GM12873 (cell line): ENCODE data around the gene PTPN11.

Source experiments
- TF ChIP-seq, protein P1 (sequence below): IDR thresholded peaks from 2 replicates; pipeline ENCODE4 v1.5.1; 2012; ENCODE audit warnings: low read depth, mild to moderate bottlenecking, moderate library complexity, low read length, control low read depth; ENCODE audit not compliant: insufficient read depth; ENCODE audit errors: missing control alignments

PTPN11 gene

DNA sequence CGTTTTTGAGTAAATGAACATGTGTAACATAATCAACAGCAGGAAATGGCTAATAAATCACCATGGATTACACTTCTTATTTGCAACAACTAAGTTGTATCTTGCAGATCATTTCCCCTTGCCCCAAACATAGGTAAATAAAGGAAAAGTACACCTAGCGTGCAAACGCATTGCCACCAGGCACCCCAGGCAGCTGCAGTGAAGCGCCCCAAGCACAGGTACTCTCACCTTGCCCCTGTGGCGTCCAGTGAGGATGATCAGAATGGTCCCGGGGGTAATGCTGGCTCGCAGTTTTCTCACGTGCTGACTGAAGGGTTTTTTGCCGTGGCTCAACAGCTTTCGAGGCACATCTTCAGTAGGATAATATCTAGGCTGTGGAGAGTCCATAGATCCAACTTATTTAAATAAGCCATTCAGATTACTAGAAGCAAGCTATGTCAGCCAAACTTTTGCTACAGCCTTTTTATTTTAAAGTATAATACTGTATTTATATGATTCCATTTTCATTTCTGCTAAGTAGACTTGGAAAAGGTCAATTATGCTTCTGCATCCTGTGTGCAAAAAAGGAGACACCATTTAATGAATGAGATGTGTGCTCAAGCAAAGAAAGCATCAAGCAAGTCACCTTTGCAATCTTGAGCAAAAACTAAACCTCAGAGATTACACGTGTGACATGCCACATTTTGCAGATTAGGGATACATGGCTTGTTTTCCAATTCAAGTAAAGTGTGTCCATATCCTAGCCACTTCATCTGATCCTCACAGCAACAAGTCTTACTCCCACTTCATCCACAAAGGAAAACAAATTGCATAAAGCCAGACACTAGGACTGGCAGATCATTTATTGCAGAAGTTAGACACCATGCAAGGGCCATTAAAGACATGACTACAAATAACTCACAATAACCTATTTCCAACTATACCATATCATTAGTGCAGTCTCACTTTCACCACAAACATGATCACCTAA lies 11.9 kb upstream of the PTPN11 start:
- TF ChIP-seq, protein P1, sequence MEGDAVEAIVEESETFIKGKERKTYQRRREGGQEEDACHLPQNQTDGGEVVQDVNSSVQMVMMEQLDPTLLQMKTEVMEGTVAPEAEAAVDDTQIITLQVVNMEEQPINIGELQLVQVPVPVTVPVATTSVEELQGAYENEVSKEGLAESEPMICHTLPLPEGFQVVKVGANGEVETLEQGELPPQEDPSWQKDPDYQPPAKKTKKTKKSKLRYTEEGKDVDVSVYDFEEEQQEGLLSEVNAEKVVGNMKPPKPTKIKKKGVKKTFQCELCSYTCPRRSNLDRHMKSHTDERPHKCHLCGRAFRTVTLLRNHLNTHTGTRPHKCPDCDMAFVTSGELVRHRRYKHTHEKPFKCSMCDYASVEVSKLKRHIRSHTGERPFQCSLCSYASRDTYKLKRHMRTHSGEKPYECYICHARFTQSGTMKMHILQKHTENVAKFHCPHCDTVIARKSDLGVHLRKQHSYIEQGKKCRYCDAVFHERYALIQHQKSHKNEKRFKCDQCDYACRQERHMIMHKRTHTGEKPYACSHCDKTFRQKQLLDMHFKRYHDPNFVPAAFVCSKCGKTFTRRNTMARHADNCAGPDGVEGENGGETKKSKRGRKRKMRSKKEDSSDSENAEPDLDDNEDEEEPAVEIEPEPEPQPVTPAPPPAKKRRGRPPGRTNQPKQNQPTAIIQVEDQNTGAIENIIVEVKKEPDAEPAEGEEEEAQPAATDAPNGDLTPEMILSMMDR: no peak

DNA sequence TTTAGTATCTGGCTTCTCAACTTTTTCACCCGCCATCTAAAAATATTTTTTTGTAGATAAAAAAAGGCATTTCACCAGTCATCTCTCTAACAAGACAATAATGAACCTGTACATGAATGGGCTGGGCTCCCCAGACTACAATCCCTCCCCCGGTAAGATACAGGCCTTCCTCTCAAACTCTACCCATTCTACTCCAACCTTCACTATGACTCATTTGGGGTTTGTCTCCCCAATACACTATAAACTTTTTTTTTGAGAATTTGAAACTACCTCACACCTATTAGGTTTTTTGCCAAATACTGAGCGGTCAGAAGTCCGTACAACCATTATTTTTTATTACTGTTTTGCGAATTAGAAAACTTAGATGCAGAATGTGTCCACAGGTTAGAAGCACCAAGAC lies 10.1 kb upstream of the PTPN11 start:
- TF ChIP-seq, protein P1: no peak

DNA sequence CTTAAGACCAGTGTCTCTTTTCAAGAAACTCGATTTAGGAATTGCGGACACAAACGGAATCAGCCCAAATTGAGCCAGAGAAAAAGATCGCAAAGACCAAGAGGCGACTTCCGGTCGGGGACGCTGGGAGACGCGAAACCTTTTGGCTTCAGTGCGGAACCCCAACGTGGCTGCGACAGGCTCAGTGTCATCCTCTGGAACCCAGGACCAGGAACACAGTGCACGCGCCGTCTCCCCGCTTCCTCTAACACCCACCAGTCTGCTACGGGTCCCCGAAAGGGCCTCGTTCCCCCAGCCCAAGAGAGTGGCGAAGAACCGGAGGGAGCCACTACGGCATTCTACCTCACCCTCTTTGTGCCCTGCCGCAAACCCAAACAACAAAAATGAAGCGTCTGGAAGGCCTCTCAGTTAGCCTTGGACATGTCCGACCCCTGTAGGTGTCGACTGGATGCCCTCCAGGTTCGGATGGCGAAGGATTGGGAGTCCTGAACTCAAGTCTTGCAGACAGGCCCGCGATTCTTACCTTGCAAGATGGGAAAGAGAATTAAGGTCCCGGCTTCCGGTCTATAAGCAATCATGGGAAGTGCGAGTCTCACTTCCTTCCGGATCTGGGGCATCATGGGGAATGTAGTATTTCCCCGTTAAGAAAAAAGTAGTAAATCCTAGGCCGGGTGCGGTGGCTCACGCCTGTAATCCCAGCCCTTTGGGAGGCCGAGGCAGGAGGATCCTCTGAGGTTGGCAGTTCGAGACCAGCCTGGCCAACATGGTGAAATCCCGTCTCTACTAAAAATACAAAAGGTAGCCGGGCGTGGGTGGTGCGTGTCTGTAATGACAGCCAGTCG lies 9.5 kb upstream of the PTPN11 start, which contains the start of gene RPL6:
TSS of gene RPL6 (minus strand) at position 542 of the 842 bp plus-strand sequence. CDS start 949 bp downstream, outside the sequence.
- TF ChIP-seq, protein P1: no peak

DNA sequence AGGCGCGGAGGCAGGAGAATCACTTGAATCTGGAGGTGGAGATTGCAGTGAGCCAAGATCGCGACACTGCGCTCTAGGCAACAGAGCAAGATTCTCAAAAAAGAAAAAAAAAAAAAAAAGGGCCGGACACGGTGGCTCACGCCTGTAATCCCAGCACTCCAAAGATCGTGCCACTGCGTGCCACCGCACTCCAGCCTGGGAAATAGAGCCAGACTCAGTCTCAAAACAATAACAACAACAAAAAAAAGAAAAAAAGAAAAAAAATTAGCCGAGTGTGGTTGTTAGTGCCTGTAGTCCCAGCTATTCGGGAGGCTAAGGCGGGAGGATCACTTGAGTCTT lies 8.9 kb upstream of the PTPN11 start:
- TF ChIP-seq, protein P1: no peak

DNA sequence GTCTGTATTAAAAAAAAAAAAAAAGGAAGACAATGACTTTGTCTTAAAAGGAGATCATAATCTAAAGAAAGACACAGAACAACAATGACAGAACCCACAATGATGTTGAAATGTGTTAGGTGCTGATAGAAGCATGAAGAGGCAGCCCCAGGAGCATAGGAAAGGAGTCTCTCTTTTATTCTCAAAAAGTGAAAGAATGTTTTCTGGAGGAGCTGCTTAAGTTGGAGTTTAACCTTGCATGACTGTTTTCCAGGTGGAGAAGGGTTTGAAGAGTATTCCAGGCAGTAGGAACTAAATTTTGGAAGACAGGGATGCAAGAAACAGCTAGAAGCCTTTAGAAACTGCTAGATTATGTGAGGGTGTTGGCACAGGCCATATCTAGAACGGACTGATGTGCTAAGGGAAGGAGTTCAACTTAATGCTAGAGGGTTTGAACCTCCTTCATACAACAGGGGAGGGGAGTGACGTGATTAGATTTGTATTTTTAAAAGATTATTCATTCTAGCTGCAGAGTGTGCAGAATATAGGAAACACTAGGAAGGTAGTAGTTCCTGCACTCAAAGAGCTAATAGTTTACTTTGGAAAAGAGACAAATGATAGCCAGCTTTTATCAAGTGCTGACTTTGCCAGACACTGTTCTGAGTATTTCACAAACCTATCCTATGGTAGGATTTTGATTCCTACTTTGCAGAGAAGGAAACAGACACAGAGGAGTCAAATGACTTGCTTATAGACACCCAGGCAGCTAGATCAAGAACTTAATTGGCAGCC lies 4.7 kb upstream of the PTPN11 start:
- TF ChIP-seq, protein P1: no peak

DNA sequence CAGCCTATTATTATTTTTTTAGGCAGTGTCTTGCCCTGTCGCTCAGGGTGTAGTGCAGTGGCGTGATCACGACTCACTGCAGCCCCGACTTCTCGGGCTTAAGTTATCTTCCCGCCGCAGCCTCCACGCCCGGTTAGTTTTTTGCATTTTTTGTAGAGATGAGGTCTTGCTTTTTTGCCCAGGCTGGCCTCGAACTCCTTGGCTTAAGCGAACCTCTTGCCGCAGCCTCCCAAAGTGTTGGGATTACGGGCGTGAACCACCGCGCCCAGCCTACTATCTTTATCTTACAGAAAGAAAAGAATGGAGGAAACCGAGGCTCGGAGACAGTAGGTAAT lies 507 bp upstream of the PTPN11 start:
- TF ChIP-seq, protein P1: no peak
